AG08395 (cell line): ENCODE data around the gene UBE2I.

Experiments used
- DNase-seq: peaks from one replicate; pipeline ENCODE4 v3.0.0; 2012; ENCODE audit warnings: mixed read lengths, low spot score

UBE2I gene

DNA sequence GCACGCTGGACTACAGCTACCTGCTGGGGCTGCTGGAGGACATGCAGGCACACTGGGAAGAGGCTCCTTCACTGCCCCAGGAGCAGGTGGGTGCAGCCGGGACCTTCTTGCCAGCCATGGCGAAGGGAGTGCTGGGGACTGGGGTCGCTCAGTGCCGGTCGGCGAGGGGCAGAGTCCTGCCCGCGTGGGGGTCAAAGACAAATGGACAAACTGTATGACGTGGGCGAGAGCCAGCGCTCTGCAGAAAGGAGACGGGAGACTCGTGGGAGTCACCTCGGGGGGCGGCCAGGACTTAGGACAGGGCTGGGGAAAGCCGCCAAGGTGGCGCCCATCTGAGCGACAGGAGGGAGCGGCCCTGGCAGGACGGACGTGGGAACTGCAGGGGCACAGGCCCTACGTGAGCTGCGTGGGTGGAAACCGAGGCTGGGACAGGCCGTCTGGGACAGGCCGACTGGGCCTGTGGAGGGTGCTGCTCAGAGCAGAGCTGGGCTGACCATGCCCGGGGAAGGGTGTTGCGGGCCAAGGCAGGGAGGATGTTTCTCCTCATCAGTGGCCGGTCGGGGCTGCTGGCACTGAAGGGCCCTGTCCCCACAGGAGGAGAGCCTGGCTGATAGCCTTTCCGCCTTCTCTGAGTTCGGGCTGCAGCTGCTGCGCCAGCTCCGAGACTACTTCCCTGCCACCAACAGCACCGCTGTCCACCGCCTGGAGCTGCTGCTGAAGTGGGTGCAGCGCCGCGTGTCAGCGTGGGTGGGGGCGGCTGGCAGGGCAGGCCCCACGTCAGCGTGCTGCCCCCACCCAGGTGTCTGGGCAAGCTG lies 34.2 kb downstream of the UBE2I start:
- DNase-seq = no peak

DNA sequence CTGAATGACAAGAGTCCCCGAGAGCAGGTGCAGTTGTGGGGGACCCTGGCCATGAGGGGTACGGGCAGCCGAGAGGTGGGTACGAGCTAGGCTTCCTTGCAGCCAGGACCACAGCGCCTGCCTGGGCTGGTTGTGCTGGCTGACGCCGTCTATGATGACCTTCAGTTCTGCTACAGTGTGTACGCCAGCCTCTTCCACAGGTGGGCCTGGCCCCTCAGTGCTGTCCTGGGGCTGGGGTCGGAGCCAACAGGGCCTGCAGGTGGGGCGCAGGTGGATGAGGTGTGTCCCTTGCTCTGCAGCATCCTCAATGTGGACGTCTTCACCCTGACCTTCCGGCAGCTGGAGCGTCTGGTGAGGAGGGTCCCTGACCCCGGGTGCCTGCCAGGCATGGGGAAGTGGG lies 35.1 kb downstream of the UBE2I start:
- DNase-seq = no peak

GRCh38 chr16:1345087-1345486 lies 35.7 kb downstream of the UBE2I start:
- no peak for DNase-seq

DNA sequence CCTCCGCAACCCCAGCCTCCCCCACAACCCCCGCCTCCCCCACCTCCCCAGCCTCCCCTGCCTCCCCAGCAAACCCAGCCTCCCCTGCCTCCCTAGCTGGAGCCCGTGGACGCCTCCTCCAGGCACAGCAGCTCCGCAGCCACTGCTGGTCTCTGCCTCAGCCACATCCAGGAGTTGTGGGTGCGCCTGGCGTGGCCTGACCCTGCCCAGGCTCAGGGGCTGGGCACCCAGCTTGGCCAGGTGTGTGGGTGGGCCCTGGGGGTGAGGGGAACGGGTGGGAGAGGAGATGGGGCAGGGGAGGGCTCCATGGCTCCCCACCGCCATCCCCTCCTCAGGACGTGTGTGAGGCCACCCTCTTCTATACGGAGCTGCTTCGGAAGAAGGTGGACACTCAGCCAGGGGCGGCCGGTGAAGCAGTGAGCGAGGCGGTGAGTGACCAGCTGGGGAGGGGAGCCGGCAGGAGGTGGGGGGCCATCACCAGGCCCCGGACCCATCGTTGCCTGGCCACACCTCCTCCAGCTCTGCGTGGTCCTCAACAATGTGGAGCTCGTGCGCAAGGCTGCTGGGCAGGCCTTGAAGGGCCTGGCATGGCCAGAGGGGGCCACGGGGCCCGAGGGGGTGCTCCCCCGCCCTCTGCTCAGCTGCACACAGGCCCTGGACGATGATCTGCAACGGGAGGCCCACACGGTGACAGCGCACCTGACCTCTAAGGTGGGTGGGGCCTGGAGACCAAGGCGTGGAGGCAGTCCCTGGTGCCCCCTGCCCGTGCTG lies 36.4 kb downstream of the UBE2I start:
- no peak for DNase-seq

DNA sequence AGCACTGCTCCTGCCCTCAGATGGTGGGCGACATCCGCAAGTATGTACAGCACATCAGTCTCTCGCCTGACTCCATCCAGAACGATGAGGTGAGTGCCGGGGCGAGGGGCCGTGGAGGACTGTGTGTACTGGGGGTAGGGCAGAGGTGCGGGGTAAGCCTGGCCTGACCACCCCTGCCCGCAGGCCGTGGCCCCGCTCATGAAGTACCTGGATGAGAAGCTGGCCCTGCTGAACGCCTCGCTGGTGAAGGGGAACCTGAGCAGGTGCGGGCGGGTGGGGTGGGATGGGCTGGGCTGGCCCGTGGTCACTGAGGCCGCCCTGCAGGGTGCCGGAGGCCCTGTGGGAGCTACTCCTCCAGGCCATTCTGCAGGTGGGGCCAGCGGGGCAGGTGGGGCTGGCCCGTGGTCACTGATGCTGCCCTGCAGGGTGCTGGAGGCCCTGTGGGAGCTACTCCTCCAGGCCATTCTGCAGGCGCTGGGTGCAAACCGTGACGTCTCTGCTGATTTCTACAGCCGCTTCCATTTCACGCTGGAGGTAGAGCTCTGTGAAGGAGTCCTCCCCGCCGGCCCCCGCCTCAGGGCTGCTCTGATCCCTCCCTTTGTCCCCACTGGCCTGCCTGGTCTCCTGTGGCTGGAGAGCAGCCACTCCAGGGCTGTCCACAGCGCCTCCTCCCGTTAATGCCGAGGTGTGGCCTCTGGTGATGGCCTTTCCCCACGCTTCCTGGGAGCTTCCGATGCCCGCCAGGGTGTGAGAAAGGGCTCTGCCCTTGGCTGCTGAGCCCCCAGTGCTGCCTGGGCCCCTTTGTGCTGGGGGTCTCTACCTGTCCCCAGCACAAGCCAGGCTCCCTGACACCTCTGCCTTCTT lies 37.2 kb downstream of the UBE2I start:
- DNase-seq = no peak

DNA sequence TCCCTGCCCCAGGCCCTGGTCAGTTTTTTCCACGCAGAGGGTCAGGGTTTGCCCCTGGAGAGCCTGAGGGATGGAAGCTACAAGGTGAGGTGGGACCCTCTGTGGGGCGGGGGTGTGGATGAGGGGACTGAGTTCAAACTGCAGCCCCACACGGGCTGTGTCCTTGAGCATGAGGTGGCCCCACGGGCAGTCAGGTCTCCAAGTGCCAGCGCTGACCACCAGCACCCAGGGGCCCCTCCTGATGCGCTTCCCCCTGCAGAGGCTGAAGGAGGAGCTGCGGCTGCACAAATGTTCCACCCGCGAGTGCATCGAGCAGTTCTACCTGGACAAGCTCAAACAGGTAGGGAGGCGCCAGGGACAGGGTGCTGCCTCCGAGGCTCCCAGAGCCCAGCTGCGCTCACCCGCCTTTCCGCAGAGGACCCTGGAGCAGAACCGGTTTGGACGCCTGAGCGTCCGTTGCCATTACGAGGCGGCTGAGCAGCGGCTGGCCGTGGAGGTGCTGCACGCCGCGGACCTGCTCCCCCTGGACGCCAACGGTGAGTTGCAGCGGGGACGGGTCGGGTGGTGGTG lies 37.9 kb downstream of the UBE2I start:
- DNase-seq = no peak

DNA sequence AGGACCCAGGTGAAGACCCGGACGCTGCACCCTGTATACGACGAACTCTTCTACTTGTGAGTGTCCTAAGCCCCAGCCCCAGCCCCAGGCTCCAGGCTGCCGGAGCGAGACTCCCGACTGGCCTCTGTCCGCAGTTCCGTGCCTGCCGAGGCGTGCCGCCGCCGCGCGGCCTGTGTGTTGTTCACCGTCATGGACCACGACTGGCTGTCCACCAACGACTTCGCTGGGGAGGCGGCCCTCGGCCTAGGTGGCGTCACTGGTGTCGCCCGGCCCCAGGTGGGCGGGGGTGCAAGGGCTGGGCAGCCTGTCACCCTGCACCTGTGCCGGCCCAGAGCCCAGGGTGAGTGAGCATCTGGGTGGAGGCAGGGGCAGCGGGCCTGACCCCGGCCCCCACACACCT lies 38.5 kb downstream of the UBE2I start:
- DNase-seq = no peak

DNA sequence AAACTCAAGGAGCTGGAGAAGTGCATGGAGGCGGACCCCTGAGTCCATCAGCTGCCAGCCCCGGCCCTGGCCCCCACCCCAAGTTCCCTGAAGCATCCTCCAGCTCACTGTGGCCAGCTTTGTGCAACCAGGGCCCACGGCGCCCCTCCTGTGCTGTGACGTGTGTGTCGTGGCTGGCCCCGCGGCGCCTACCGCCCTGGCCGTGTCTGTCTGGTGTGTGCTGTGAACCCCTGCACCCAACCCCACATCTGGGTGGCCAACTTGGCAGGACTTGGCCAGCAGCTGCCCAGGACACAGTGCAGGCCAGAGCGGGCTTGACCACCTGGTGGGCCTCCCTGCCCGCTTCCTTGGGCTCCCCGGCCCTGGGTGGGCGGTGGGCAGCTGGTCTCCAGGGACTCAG lies 39.0 kb downstream of the UBE2I start:
- no peak for DNase-seq

- no peak for DNase-seq
Measured at GRCh38 chr16:1348926-1349325, 39.5 kb downstream of the UBE2I start.

DNA sequence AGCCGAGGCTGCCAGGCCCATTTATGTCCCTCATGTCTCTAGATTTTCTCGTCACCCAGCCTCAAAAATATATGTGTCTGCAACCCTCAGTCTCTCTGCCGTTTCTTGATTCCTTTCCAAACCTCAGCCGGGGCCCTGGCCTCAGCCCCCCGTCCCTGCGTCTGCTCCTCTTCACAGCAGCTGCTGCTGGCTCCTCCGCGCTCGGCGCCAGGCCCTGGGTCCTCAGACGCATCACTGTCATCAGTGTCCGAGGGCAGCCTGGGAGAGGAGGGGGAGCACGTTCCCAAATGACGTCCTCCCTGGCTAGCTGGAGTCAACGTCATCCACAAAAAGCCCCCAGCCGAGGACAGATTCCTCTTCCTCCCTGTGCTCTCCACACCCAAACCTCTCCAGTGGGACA lies 39.9 kb downstream of the UBE2I start:
- no peak for DNase-seq

DNA sequence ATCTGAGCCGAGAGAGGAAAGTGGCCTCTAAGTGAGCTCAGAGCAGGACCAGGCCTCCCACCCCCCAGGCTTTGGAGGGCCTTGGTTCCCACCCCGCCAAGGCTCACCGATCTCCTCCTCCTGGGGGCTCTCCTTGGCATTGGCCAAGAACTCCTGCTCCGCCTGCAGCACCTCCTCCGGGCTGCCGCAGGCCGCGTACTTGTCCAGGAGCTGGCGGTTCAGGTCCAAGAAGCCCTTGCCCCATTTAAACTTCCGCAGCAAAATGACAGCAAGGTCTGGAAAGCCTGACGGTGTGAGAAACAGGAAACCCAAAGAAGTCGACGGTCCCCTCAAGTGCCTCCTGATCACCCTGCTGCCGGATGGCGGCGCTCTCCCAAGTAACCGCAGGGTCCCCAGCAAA lies 40.5 kb downstream of the UBE2I start:
- DNase-seq = no peak

DNA sequence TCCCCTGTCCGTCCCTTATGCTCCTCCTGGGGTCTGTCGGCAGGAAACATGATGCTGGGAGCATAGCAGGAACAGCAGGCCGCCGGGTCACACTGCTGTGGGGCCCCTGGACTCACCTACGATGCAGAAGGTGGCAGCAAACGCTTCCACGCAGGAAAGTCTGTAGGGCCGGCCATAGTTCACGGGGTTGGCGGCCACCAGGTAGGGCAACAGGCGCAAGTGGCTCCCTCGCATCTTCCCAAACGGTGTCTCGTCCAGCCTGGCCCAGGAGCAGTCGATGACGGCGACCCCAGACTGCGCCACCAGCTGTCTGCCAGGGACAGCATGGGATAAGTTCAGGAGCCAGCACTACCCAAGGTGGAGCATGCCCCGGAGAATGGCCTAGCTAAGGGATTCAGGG lies 41.3 kb downstream of the UBE2I start:
- no peak for DNase-seq

- no peak for DNase-seq
Measured at GRCh38 chr16:1351215-1351581, 41.8 kb downstream of the UBE2I start.

DNA sequence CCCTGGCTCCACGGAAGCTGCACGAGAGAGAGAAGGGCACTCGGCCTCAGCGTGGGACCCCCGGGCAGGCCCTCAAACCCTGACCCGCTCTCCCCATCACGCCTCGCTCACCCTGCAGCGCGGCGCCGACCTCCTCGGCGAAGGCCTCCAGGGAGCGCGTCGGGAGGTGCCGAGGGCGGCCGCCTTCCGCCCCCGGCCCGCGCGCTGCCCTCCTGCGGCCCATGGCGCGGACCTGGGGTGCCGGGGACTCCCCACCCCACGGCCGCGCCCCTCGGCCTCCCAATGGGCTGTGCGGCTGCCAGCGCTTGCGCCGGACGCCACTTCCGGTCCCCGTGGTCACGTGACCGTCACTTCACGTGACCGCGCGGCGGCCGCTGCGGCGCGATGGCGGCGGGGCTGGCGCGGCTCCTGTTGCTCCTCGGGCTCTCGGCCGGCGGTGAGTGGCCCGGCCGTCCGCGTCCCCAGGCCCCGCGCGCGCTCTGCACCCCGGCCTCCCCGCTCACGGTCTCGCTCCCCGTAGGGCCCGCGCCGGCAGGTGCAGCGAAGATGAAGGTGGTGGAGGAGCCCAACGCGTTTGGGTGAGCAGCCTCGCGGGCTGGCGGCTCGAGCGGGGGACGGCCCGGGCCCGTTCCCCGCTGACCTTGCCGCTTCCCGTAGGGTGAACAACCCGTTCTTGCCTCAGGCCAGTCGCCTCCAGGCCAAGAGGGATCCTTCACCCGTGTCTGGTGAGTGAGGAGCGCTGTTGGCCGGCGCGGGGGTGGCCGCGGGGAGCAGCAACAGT lies 42.3 kb downstream of the UBE2I start, which contains the start of the genes GNPTG and TSR3:
Gene GNPTG (plus strand): TSS at position 350 of the 781 bp plus-strand sequence. CDS start 35 bp downstream, at position 385.
Gene TSR3 (minus strand): TSS at position 297 of the 781 bp plus-strand sequence. CDS start 74 bp downstream, at position 223.
- peak; percentile 91 for DNase-seq

GRCh38 chr16:1354815-1355540 lies 45.5 kb downstream of the UBE2I start:
- DNase-seq = no peak

DNA sequence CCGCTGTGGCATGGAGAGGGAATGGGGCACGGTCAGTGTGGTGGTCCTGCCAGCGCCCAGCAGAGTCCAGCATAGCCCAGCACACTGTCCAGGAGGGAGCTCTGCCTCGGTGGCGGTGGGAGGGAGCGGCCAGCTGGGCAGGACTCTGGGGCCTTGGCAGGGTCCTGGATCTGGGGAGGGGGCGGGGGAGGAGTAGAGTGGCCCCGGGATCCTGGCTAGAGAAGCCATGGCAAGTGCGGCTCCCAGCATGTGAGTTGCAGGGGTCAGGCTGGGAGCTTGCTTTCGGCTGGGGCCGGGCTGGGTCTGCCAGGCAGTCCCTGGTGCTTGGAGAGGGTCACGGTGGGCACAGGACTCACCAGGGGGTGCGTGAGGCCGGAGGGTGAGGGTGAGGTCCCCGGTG lies 46.2 kb downstream of the UBE2I start:
- DNase-seq = no peak

GRCh38 chr16:1356061-1356900 lies 46.8 kb downstream of the UBE2I start:
- no peak for DNase-seq

DNA sequence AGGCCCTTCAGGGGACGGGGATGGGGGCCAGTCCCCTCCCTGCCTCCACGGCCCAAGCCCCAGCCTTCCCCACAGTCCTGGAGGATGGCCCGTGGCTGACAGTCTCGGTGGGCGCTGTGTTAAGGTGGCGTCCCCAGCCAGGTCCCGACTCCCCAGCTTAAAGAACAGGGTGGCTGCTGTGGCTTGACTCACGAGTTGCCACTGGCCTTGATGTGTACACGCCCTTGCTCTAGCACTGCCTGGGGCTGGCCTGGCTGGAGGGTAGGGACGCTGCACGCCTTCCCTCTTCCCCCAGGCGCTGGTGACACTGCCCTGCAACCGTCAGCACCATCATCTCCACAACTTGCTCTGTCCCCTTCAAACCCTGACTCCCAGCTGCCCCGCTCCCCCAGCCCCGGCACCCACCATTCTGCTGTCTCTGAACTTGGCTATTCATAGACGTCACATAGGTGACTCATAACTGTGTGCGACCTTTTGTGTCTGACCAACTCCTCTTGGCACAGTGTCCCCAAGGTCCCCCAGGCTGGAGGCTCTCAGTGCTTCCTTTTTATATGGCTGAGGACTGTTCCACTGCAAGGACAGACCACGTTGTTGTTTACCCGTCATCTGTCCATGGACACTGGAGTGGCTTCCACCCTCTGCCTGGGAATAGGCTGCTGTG lies 48.6 kb downstream of the UBE2I start:
- DNase-seq = no peak
